Stimulated activated CD8-positive, alpha-beta memory T cell treated with anti-CD3 and anti-CD28 coated beads, Interleukin-12 subunit alpha, Interleukin-12 subunit beta, amount 100 ng/mL, for 1 hour (primary cell): ENCODE measurements around the gene ADRM1.

Source experiments
- DNase-seq: peaks from one replicate; pipeline ENCODE4 v3.0.0-alpha.2; 2020; ENCODE audit warnings: low read depth

Gene ADRM1

DNA sequence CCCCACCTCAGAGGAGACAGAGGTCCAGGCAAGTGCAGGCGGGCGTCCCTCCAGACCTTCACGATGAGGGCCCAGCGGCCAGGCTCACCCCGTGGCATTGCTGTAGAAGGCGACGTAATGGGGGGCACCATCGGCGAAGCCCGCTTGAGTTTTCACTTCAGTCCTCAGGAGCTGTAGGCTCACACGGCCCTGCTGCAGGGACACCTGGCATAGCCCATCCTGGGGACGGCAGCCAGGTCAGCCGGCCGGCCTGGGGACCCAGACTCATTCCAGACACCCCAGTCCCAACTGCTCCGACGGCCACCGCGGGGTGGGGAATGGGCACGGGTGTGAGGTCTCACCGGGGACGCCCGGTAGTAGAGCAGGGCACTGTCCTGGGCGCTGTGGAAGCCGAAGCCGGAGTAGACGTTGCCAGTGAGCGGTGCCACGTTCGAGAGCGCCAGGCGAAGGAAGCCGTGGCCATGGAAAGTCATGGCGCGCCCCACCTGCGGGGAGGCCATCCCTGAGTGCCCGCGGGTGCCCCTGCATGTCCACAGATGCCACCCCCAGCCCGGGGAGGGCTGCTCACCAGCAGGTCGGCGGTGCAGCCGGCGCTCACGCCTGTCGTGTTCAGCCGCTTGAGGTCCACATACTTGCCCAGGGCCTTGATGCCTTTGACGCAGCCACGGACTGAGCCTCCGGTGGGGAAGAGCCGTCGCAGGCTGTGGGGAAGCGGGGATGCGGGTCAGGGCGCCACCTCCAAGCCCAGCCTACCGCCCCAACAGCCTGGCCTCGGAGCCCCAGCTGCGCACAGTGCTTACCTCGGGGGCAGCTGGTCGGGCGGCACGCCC, 9.2 kb downstream of the ADRM1 start:
- no peak for DNase-seq

DNA sequence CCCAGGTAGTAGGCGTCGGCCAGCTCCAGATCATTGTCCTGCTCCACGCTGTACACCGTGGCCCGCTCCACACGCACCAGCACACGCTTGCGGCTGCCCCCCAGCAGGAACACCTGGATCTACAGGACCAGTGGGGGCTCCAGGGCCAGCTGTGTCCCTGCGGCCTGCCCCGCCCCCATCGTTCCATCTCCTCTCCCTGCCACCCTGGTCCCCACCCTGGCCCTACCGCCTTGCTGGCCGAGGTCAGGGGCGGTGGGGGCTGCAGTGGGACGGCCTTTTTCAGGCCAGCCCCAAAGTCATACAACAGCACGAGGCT, 9.8 kb downstream of the ADRM1 start:
- no peak for DNase-seq

DNA sequence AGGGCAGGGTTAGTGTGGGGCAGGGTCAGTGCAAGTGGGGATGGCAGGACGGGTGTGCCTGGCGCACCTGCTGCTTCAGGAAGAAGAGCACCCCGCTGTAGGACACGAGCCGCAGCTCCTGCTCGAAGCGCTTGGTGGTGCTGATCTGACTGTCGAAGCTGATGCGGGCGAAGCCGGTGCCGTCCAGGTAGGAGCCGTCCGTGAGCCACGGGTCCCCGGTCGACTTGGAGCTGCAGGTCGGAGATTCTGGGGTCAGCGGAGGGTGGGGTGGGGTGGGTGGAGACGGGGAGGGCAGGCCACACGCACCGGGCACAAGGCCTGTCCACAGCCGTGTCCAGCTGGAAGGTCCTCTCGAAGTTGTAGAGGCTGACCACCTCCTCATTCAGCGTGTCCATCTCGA, 10.2 kb downstream of the ADRM1 start:
- DNase-seq, result no peak

GRCh38 chr20:62313460-62314338, 10.9 kb downstream of the ADRM1 start:
- no peak for DNase-seq

DNA sequence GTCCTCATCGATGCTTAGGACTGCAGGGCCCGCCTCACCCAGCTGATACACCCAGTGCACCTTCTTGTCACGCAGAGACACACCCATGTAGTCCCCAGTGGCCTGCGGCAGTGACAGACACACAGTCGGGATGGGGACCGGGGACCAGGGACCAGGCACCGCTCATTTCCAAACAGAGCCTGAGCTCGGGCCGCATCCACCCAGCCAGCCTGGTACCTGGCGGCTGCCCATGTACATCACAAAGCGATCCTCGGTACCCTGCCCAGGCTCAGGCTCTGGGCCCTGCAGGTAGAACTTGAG, 11.5 kb downstream of the ADRM1 start:
- DNase-seq, result no peak

DNA sequence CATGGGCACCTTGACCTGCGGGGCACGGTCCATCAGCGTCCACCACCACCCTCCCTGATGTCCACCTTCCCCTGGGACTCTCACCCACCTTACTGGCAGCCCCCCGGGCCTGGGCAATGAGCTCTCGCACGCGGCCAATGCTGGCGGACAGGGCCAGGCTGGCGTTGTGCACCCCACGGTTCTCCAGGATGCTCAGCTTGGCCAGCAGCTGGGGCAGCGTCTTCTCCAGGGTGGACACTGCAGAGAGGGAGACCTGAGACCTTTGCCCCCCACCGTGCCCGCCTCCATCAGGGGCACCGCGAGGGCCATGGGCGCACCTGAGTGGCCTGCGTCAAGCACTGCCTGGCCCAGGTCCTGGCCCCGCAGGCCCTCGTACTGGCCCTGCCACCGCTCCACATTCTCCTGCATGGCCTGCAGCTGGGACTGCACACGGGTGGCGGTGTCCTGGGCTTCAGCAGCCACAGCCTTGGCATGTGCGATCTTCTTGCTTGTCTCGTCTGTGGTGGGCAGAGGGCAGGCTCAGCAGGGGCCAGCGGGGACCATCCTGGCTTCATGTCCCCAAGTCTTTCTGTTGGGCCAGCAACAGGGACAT, 12.0 kb downstream of the ADRM1 start:
- no peak for DNase-seq

DNA sequence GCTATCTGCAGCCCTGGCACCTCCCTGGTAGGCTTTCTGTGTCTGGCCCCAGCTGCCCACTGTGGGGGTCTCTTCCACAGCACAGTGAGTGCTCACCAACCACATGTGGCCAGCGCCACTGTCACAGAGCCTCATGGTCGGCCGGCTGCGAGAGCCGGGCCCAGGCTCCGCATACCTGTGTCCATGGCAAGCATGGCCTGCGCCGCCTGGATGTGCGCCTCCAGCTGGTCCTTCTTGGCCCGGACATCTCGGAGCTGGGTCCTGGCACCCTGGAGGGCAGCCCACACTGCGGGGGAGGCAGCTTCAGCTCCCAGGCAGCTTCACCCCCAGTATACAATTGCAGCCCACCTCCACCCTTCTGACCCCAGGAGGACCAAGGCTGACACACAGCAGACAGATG, 13.0 kb downstream of the ADRM1 start:
- no peak for DNase-seq

DNA sequence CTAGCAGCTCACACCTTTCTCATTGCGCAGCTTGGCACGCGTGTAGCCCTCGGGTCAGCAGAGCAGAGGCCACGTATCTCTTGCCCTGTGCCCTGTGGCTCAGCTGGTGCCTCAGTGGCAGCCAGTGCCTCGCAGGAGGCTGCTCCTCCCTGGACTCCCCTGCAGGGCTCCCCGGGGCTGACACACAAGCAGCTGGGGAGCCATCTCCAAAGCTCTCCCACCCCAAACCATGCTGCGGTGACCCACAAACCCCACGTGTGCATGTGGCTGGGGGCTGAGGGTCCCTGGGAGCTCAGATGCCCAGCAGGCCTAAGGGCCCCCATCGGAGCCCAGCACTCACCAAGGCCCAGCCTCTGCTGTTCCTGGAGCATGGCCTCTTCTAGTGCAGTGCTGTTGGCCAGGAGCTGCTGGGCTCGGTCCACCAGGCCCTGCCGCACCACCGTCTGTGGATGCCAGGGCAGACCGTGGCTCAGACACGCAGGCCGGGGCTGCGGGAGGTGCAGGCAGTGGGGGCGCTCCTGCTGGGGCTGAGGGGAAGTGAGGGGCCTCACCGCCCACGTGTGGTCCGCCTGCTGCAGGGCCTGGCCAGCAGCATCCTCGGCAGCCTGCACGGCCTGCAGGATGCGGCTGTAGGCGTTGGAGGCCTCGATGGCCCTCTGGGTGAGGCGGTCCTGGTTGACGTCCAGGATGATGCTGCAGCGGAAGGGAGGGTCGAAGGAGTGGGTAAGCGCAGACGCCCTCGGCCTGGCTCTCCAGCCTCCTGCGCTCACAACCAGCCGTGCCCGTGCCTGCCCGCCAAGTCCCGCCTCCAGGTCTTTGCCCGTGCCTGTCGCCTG, 13.8 kb downstream of the ADRM1 start:
- no peak for DNase-seq

GRCh38 chr20:62317167-62317655, 14.4 kb downstream of the ADRM1 start:
- no peak for DNase-seq

DNA sequence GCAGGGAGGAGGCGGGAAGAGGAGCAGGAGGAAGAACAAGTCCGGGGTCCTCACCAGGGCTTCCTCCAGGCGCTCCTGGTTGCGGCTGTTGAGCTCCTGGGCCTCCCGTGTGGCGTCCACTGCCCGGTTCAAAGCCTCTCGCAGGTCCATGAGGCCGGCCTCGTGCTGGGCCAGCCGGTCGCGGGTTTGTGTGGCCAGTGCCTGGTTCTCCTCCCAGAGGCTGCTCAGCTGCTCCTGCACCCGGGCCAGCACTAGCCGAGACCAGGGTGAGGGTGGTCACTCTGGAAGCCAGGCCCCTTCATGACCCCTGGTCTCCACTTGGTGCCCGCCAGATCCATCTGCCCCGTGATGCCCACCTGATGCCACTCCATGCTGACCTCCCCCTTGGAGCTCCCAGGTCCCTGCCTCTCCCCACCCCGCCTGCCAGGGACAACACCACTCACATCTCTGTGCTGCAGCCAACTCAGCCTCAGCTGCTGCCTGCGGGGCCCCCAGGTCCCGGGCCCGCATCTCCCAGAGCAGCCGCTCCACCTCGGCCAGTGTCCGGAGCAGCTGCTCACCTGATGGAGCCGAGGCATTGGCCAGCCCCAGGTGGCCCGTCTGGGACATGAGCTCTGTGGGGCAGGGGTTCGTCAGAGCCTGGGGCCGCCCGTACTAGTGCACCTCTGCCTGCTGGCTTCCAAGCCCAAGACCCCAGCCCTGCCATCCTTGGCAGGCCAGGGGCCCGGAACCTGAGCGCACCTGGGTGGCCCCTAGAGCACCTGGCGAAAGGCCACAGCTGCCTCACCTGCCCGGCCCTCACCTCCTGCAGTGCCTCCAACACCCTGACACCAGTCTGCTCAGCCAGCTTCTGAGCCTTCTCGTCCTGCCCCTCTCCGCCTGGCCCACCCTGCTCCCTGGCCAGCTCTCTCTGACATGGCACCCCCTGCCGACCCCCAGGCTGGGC, 15.9 kb downstream of the ADRM1 start:
- no peak for DNase-seq

DNA sequence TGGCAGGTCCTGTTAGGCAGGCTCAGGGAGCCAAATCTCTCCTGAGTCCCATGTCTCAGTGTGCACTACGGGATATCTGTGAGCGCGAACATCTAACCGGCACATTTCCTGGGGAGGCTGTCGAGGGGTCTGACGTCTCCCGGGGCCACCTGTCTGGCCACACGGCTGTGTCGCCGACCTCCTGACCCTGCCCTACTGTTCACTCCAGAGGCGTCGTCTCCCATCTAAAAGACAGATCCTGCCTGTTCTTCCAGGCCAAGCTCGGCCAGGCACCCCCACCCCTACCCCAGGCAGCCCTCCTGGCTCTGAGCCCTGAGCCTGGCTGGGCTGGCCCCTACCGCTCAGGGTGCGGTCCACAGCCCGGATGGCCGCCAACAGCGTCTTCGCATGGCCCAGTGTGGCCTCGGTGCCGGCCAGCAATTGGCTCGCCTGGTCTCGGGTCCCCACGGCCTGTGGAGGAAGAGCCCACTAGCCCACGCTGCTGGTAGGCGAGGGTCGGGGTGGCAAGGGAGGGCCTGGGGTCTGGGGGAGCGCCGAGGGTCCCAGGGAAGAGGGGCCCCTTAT, 16.6 kb downstream of the ADRM1 start:
- no peak for DNase-seq

DNA sequence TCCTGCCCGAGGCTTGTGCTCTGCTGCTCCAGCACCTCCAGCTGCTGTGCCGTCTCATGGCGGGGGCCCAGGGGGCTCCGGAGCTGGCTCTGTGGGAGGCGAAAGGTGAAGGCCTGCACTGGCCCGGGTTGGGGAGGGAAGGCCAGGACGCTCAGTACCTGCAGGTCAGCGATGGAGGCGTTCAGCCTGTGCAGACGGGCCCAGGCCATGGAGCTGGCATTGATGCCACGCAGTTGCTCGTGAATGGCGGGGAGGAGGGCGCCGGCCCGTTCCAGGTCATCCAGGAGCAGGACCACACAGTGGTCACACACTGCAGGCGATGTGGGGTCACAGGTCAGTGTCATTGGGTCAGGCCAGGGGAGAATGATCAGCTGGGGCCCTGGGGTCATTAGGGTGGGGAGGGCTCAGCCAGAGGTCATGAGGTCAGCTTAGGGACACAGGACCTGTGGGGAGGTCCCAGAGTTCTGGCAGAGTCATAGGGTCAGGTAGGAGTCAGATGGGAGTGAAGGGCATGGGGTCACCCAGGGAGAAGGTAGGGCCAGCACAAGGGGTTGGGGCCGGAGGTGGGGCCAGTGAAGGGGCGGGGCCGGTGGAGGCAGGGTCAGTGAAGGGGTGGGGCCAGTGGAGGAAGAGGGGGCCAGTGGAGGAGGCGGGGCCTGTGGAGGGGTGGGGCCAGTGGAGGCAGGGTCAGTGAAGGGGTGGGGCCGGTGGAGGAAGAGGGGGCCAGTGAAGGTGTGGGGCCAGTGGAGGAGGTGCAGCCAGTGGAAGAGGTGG, 18.0 kb downstream of the ADRM1 start:
- no peak for DNase-seq

GRCh38 chr20:62321521-62321948, 18.7 kb downstream of the ADRM1 start:
- DNase-seq, result no peak

DNA sequence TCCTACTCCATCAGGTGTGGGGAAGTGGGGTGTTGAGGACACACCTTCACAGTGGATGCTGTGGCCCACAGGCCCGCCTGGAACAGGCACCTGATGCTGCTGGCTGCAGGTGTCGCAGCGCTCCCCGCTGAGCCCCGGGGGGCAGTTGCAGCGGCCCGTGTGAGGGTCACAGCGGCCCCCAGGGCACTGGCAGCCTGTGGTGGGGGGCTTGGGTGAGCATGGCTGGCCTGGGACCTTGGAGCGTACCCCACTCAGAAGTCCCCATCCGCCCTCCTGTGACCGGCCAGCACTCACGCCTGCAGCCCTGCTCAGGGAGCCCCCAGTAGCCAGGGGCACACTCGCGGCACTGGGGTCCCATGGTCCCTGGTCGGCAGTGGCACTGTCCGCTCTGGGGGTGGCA, 19.2 kb downstream of the ADRM1 start:
- no peak for DNase-seq

DNA sequence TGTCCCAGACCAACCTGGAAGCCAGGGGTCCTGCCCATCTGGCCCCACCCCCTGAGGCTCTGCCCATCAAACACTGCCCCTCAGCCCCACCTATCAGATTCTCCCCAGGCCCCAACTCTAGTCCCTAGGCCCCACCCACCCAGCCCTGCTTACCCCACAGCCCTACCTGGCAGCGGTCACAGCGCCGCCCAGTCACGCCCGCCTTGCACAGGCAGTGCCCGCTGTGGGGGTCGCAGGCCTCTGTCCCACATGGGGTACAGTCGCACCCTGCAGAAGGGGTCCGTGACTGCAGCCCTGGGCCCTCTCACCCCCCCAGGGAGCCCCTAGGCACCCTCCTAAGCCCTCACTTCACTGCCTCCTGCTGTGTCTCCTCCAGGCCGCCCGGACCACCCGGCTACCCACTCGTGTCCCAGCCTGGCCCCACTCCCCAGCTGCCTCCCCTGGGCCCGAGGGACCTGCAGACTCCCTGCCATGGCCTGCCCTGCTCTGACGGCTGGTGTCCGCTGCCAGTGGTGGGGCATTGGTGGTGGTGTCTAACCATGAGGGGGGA, 19.8 kb downstream of the ADRM1 start:
- no peak for DNase-seq

- no peak for DNase-seq
These were observed 20.6 kb downstream of the ADRM1 start for GRCh38 chr20:62323146-62323979.

DNA sequence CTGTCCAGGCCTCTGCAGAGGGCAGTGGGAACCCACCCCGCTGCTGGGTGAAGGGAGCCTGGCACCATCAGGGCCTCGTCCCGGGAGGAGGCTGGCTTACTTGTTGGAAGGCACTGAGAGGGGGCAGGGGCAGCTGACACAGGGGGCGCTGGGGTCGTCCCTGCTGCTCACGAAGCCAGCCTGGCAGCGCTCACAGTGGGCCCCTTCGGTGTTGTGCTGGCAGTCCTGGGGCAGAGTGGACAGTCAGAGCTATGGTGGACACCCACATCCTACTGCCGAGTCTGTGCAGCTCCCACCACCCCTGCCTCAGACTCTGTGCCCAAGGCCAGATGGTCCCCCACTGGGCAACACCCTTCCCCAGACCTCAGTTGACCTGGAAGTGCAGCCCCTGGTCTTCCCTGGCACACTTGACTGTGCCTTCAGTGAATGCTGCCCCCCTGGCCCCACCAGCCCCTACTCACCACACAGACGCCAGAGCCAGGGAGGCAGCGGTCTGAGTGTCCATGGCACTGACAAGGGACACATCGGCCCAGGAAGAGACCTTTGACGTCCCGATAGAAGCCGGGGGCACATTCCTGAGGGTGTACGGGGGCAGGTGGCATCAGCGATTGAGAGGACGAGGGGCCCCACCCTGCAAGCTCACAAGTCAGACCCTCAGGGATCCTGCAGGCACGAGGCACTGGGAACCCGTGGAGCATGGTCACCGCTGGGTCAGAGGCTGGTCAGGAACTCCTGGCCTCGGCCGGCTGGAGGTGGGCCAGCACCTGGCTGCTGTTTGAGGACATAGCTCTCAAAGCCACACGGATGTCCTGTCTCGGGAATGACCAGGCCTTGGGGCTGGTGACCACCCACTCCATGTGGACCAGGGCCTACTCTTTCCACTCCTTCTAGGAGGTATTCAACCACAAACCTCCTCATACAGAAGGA, 21.4 kb downstream of the ADRM1 start:
- DNase-seq, result no peak
